ENCODE data around the gene RNF213.

DNA sequence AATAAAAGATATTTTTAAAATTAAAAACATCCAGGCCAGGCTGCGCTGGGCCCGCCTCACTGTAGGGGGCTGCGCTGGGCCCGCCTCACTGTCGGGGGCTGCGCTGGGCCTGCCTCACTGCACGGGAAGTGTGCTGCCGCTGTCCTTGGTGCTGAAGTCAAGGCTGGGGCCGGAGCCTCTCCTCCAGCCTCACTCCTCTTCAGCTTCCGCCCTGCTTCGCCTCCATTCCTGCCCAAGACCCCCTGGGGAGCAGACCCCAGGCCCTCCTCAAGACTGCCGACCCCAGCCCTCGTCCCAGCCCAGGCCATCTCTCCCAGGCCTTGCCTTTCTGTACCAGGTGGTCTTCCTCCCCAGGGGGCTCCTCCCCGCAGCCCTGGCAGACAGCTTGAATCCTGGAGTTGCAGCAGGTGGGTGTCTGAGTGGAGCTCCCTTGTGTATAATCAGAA lies 180.5 kb downstream of the RNF213 start:
- TF ChIP-seq CHD1 (IDR thresholded peaks at IDR 0.05; ENCODE audit: low read depth, low read length) (no peak), EZH2 (IDR thresholded peaks at IDR 0.05; ENCODE audit: low read depth, low read length, severe bottlenecking) (no peak), POLR2AphosphoS5 (IDR thresholded peaks at IDR 0.05; ENCODE audit: low read depth, low read length) (no peak)
- TF ChIP-seq, protein P1, sequence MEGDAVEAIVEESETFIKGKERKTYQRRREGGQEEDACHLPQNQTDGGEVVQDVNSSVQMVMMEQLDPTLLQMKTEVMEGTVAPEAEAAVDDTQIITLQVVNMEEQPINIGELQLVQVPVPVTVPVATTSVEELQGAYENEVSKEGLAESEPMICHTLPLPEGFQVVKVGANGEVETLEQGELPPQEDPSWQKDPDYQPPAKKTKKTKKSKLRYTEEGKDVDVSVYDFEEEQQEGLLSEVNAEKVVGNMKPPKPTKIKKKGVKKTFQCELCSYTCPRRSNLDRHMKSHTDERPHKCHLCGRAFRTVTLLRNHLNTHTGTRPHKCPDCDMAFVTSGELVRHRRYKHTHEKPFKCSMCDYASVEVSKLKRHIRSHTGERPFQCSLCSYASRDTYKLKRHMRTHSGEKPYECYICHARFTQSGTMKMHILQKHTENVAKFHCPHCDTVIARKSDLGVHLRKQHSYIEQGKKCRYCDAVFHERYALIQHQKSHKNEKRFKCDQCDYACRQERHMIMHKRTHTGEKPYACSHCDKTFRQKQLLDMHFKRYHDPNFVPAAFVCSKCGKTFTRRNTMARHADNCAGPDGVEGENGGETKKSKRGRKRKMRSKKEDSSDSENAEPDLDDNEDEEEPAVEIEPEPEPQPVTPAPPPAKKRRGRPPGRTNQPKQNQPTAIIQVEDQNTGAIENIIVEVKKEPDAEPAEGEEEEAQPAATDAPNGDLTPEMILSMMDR (IDR thresholded peaks at IDR 0.05; ENCODE audit: control extremely low read depth in 1 of 3, insufficient read depth in 1 of 3, low read depth in 1 of 3, low read length in 3 of 3): no peak

Measured in H1 (cell line).